ENCODE data around the gene ZNF429. TPM values are rescaled to one million over a fixed set of nuclear protein-coding genes. Genes with fewer than 3 reads are reported as not detected.
A peak's percentile ranks its signal among the peaks of the same experiment; 100 is the strongest.
"Not testable (repeated sequence)": the region's sequence is repeated elsewhere in the genome, so short reads cannot be mapped to it uniquely, and the experiment has no call there.

ZNF429 gene
- total RNA-seq, 1 donor from 2014 or later, result 19.9 TPM

GRCh38 chr19:21595185-21595584 is 89.8 kb downstream of the ZNF429 start:
- CTCF ChIA-PET, result no interaction called here
- POLR2A ChIA-PET, result no interaction called here

DNA sequence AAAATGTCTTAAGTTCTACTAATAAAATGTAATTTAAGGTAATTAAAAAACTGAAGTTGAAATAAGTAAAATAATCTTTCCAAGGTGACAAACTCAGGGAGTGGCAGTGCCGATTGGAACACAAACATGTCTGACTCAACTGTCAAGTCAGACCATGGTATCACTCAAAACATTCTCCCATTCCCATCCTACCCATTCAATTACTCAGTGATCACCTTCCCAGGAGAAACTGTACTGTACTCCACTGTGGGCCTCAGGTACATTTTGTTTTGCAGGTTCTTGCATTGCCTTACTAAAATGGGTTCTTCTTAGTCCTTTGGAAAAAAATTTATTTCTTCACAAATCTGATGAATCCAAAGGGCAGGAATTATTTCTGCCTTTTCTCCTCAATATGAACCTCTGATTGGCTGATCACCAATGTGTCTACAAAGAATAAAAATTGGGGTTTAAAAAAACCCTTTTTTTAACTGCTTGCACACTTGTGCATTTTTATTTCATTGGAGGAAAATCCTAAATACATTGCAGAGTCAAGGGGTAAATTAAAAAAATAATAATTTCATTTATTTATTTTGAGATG is 96.8 kb downstream of the ZNF429 start:
- CTCF ChIA-PET, result no interaction called here
- peaks cover 20% of the 10 kb centered on the region for H3K4me1 Mint-ChIP-seq
- POLR2A ChIA-PET, result no interaction called here
- no peak overlapping the region for H3K4me3 Mint-ChIP-seq
- ATAC-seq (ENCODE audit: low read depth) (no peak), DNase-seq (no peak)
- H3K27me3 Mint-ChIP-seq, result no peaks in the 10 kb centered on the region
- no peaks in the 10 kb centered on the region for H3K9me3 Mint-ChIP-seq
- intact Hi-C loops (cut with micrococcal nuclease), result no loop called here
- no peak overlapping the region for H3K27ac Mint-ChIP-seq
- TF ChIP-seq, protein P1, sequence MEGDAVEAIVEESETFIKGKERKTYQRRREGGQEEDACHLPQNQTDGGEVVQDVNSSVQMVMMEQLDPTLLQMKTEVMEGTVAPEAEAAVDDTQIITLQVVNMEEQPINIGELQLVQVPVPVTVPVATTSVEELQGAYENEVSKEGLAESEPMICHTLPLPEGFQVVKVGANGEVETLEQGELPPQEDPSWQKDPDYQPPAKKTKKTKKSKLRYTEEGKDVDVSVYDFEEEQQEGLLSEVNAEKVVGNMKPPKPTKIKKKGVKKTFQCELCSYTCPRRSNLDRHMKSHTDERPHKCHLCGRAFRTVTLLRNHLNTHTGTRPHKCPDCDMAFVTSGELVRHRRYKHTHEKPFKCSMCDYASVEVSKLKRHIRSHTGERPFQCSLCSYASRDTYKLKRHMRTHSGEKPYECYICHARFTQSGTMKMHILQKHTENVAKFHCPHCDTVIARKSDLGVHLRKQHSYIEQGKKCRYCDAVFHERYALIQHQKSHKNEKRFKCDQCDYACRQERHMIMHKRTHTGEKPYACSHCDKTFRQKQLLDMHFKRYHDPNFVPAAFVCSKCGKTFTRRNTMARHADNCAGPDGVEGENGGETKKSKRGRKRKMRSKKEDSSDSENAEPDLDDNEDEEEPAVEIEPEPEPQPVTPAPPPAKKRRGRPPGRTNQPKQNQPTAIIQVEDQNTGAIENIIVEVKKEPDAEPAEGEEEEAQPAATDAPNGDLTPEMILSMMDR (IDR thresholded peaks at IDR 0.05), result no peak
- peaks cover 4% of the 10 kb centered on the region for H3K36me3 Mint-ChIP-seq (ENCODE audit: low read depth)

More at GRCh38 chr19:21595185-21595584, 89.8 kb downstream of the ZNF429 start:
- peaks cover 4% of the 10 kb centered on the region for H3K9me3 Mint-ChIP-seq
- H3K36me3 Mint-ChIP-seq (ENCODE audit: low read depth), result no peaks in the 10 kb centered on the region
- intact Hi-C loops (cut with micrococcal nuclease), result no loop called here
- ATAC-seq (ENCODE audit: low read depth), result no peak
- H3K27ac Mint-ChIP-seq, result no peak overlapping the region
- H3K27me3 Mint-ChIP-seq, result no peaks in the 10 kb centered on the region
- no peak overlapping the region for H3K4me3 Mint-ChIP-seq
- TF ChIP-seq, protein P1 (IDR thresholded peaks at IDR 0.05), result no peak
- H3K4me1 Mint-ChIP-seq, result no peaks in the 10 kb centered on the region
- no peak for DNase-seq

- H3K9me3 Mint-ChIP-seq; CTCF ChIA-PET; H3K27ac Mint-ChIP-seq; POLR2A ChIA-PET; H3K27me3 Mint-ChIP-seq; H3K36me3 Mint-ChIP-seq (ENCODE audit: low read depth); DNase-seq; ATAC-seq (ENCODE audit: low read depth); intact Hi-C loops (cut with micrococcal nuclease); H3K4me3 Mint-ChIP-seq: not testable (repeated sequence)
- H3K4me1 Mint-ChIP-seq, result peaks cover 20% of the 10 kb centered on the region
Measured at GRCh38 chr19:21602659-21603430, 97.4 kb downstream of the ZNF429 start.

DNA sequence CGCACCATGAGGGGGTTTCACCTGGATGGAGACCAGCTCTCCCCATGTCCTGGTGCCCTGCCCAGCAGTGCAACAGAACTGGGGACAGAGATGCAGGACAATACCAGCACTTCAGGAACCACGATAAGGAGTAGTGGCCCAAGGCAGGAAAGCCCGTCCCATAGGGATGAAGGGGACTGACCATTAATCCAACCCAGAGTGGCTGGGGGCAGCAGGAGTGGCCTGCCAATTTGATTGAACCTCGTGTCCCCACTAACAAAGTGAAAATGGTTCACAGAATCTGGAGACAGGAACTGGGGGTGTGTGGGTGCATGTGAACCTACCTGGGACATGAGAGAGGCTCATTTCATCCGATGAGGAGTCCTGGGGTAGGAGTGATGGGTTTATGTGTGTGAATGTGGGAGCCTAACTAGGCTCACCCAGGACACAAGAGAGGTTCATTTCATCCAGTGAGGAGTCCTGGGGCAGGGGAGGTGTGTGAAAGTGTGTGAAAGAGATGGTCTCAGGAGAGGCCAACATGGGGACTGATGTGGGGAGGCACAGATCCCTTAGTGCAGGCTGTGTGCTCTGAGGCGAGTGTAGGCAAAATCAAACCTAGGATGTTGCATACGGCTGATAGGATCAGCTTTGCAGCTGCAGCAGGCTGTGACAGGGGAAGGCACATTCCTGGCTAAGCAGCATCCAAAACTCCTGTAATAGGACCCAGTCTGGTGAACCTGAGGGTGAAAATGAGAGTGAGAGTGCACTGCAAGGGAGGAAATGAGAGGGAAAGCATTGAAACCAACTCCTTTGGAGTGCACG is 98.2 kb downstream of the ZNF429 start:
- H3K27ac Mint-ChIP-seq, result no peak overlapping the region
- ChIA-PET CTCF (no interaction called here), POLR2A (interaction anchor here (0.6 kb wide), 1 partner anchor 36 kb away, joined by 3 read pairs; no protein-coding TSS in a partner anchor)
- ATAC-seq (ENCODE audit: low read depth), result no peak
- no peaks in the 10 kb centered on the region for H3K9me3 Mint-ChIP-seq
- TF ChIP-seq, protein P1 (IDR thresholded peaks at IDR 0.05), result no peak
- H3K4me1 Mint-ChIP-seq, result peaks cover 20% of the 10 kb centered on the region
- no peak for DNase-seq
- intact Hi-C loops (cut with micrococcal nuclease), result no loop called here
- H3K36me3 Mint-ChIP-seq (ENCODE audit: low read depth), result peaks cover 4% of the 10 kb centered on the region
- peak overlapping the region; percentile 91 for H3K4me3 Mint-ChIP-seq
- H3K27me3 Mint-ChIP-seq, result no peaks in the 10 kb centered on the region

DNA sequence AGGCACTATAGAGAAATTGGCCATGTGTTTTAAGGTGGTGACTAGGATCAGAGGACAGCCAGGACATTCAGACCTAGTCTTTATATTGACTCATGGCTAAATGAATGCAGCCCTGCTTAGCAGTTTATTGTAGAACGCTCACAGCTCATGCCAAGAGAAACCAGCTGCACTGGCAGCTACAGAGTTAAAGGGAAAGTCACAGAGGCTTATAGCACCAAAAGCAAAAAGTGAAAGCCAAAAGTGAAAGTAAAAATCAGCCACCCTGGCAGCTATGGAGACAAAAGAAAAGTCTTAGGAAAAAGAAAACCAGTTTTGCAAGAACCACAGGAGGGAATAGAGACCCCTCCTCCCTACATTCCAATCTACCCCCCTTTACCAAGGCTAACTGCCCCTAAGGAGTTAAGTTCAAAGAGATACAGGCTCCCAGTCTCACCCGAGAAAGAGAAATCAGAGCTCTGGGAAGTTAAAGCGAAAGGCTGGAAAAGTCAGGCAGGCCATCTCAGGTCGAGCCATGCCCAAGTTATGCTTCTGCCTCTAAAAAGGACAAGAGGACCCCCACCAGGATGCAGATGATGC is 99.0 kb downstream of the ZNF429 start:
- CTCF ChIA-PET, result no interaction called here

More for the DNA sequence above, 99.0 kb downstream of the ZNF429 start:
- TF ChIP-seq, protein P1 (IDR thresholded peaks at IDR 0.05), result no peak
- no peak for DNase-seq
- peaks cover 20% of the 10 kb centered on the region for H3K4me1 Mint-ChIP-seq
- H3K9me3 Mint-ChIP-seq, result no peaks in the 10 kb centered on the region
- no peaks in the 10 kb centered on the region for H3K27me3 Mint-ChIP-seq
- peaks cover 4% of the 10 kb centered on the region for H3K36me3 Mint-ChIP-seq (ENCODE audit: low read depth)
- peak overlapping the region; percentile 91 for H3K4me3 Mint-ChIP-seq
- intact Hi-C loops (cut with micrococcal nuclease), result no loop called here
- POLR2A ChIA-PET, result interaction anchor here (0.6 to 1.6 kb wide), 3 partner anchors 35 to 99 kb away, joined by 3 to 8 read pairs (median 6); partner anchors contain the start of gene ZNF429
- ATAC-seq (ENCODE audit: low read depth), result peak; percentile 40
- peak overlapping the region; percentile 86 for H3K27ac Mint-ChIP-seq

Other genes starting within 250 kb of the ZNF429 start
- 24.3 and 30.6 TPM in 2 replicates for gene ZNF708, start 176.2 kb upstream of the ZNF429 start, total RNA-seq
- 18.7 and 22.2 TPM in 2 replicates for gene ZNF738, start 146.6 kb upstream of the ZNF429 start, total RNA-seq
- gene ZNF493, start 108.5 kb upstream of the ZNF429 start, total RNA-seq, result 45.0 and 52.7 TPM in 2 replicates

Measured in activated B cell treated with CpG ODN at 0.5 μM for 24 hours (primary cell).